NT2/D1 (cell line): ENCODE data around the gene LONP2.

Experiments
- DNase-seq: peaks from one replicate; pipeline ENCODE4 v3.0.0-alpha.2; 2011; ENCODE audit warnings: low read depth, low spot score
- H3K27me3 ChIP-seq: 2 replicates; pipeline ENCODE4 v1.6.0; 2011; ENCODE audit warnings: mild to moderate bottlenecking; ENCODE audit not compliant: insufficient read length, insufficient read depth
- H3K36me3 ChIP-seq: 2 replicates; pipeline ENCODE4 v1.6.1; 2011; ENCODE audit warnings: mild to moderate bottlenecking, low read length, mixed read lengths; ENCODE audit not compliant: insufficient read depth, insufficient read length
- H3K4me1 ChIP-seq: 2 replicates; pipeline ENCODE4 v1.5.1; 2011; ENCODE audit not compliant: insufficient read depth, insufficient read length
- H3K4me3 ChIP-seq: 2 replicates; pipeline ENCODE4 v1.5.1; 2011; ENCODE audit warnings: low read depth; ENCODE audit not compliant: insufficient read length
- H3K9ac ChIP-seq: 2 replicates; pipeline ENCODE4 v1.6.0; 2011; ENCODE audit warnings: low read depth; ENCODE audit not compliant: insufficient read length
- H3K9me3 ChIP-seq: 2 replicates; pipeline ENCODE4 v1.5.1; 2011; ENCODE audit warnings: mild to moderate bottlenecking, low read length; ENCODE audit not compliant: insufficient read depth
- SUZ12 ChIP-seq: IDR thresholded peaks from 2 replicates; pipeline ENCODE4 v1.6.1; 2011; ENCODE audit not compliant: insufficient read length, insufficient read depth; ENCODE audit errors: extremely low read depth
- YY1 ChIP-seq: IDR thresholded peaks from 2 replicates; pipeline ENCODE4 v1.6.1; 2011; ENCODE audit not compliant: insufficient read length, insufficient read depth
- ZNF274 ChIP-seq: IDR thresholded peaks from 2 replicates; pipeline ENCODE4 v1.6.1; 2011; ENCODE audit warnings: mild to moderate bottlenecking, low read depth, low read length

Gene LONP2

GRCh38 chr16:48330189-48330840 lies 86.2 kb downstream of the LONP2 start:
- DNase-seq: no peak
- Histone ChIP-seq H3K4me1 (no peaks in the 10 kb centered on the region), H3K4me3 (no peak overlapping the region), H3K27me3 (no peaks in the 10 kb centered on the region), H3K9me3 (no peaks in the 10 kb centered on the region), H3K9ac (no peak overlapping the region), H3K36me3 (peaks cover 14% of the 10 kb centered on the region)
- TF ChIP-seq SUZ12 (no peak), YY1 (no peak), ZNF274 (no peak)

DNA sequence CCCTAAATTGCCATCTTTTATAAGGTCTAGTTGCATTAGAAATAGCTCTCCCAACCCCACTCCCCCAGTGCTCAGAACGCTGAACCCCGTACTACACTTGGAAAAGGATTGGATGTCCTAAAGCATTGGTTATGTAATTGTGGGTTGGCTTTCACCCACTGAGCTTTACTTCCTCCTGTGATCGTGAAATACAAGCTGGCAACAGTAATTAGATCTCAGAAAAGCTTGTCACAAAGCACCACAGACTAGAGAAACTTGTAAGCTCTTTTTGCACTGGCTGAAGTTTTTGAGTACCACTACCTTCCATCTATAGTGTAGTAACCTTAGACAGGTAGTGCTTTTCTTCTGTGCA lies 86.7 kb downstream of the LONP2 start:
- DNase-seq: no peak
- Histone ChIP-seq H3K36me3 (peaks cover 14% of the 10 kb centered on the region), H3K9me3 (no peaks in the 10 kb centered on the region), H3K9ac (no peak overlapping the region), H3K27me3 (no peaks in the 10 kb centered on the region), H3K4me1 (no peaks in the 10 kb centered on the region), H3K4me3 (no peak overlapping the region)
- TF ChIP-seq ZNF274: no peak
- TF ChIP-seq SUZ12: no peak
- TF ChIP-seq YY1: no peak

- Histone ChIP-seq H3K9ac (no peak overlapping the region), H3K4me1 (no peaks in the 10 kb centered on the region), H3K9me3 (no peaks in the 10 kb centered on the region), H3K36me3 (peaks cover 24% of the 10 kb centered on the region), H3K4me3 (no peak overlapping the region), H3K27me3 (no peaks in the 10 kb centered on the region)
- DNase-seq: no peak
- TF ChIP-seq SUZ12 (no peak), YY1 (no peak), ZNF274 (no peak)
Measured at GRCh38 chr16:48332978-48333377, 88.9 kb downstream of the LONP2 start.

GRCh38 chr16:48334325-48334724 lies 90.2 kb downstream of the LONP2 start:
- no peaks in the 10 kb centered on the region for H3K27me3 ChIP-seq
- H3K9ac ChIP-seq: no peak overlapping the region
- H3K9me3 ChIP-seq: no peaks in the 10 kb centered on the region
- no peaks in the 10 kb centered on the region for H3K4me1 ChIP-seq
- TF ChIP-seq SUZ12 (no peak), ZNF274 (no peak), YY1 (no peak)
- H3K36me3 ChIP-seq: peaks cover 29% of the 10 kb centered on the region
- H3K4me3 ChIP-seq: no peak overlapping the region
- no peak for DNase-seq

DNA sequence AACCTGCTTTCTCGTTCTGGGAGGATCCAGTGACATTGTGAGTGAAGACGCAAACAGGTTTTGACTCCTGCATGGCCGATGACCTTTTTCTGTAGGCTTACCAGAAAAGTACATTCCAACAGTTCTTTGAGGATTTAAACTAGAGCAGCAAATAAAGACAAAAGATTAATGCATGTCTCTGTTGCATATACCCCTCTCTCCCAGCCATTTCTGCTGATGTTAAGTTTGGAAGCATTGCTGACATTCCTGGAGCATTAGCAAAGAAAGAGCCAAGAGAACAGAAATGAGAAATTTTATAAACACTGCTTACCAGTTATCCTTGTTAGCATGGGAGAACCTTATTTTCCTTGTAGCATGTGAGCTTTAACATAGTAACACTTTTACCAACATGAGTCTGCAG lies 91.9 kb downstream of the LONP2 start:
- Histone ChIP-seq H3K4me1 (no peaks in the 10 kb centered on the region), H3K9ac (no peak overlapping the region), H3K36me3 (peaks cover 39% of the 10 kb centered on the region), H3K27me3 (no peaks in the 10 kb centered on the region), H3K9me3 (no peaks in the 10 kb centered on the region), H3K4me3 (no peak overlapping the region)
- DNase-seq: no peak
- TF ChIP-seq ZNF274: no peak
- no peak for TF ChIP-seq YY1
- no peak for TF ChIP-seq SUZ12

GRCh38 chr16:48340054-48340453 lies 96.0 kb downstream of the LONP2 start:
- TF ChIP-seq SUZ12 (no peak), ZNF274 (no peak), YY1 (no peak)
- Histone ChIP-seq H3K27me3 (no peaks in the 10 kb centered on the region), H3K4me3 (no peak overlapping the region), H3K4me1 (no peaks in the 10 kb centered on the region), H3K36me3 (peaks cover 46% of the 10 kb centered on the region), H3K9me3 (no peaks in the 10 kb centered on the region), H3K9ac (no peak overlapping the region)
- no peak for DNase-seq

DNA sequence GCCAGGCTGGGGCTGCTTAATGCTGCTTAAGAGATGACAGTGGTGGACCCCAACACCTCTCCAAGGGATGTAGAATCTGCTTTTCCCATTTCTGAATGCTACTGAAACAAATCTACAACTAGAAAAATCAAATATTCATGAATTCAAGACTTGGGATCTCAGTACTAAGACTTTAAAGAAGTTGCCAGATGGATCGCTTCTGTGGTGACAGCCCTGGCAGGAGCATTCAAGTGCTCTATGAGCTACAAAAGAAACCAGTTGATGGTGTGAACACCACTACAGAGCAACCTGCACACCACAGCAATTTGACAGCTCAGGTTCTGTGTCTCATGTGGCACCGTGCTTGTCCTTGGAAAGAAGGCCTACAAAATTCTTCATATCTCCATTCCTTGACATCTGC lies 98.5 kb downstream of the LONP2 start:
- Histone ChIP-seq H3K9me3 (no peaks in the 10 kb centered on the region), H3K4me1 (no peaks in the 10 kb centered on the region), H3K4me3 (no peak overlapping the region), H3K27me3 (no peaks in the 10 kb centered on the region), H3K9ac (no peak overlapping the region), H3K36me3 (peaks cover 39% of the 10 kb centered on the region)
- TF ChIP-seq ZNF274: no peak
- no peak for TF ChIP-seq YY1
- TF ChIP-seq SUZ12: no peak
- DNase-seq: no peak
